MM.1S (cell line): ENCODE measurements around the gene ZG16B.

Source experiments
- DNase-seq: peaks from one replicate; pipeline ENCODE4 v3.0.0-alpha.2; 2015
- H2AFZ ChIP-seq: fragments of 300-600 bp; sonication (generic); 2 replicates; pipeline ENCODE4 v1.6.0; 2016; ENCODE audit warnings: antibody characterized with exemption, low read length
- H3F3A ChIP-seq: fragments of 300-600 bp; sonication (generic); 2 replicates; pipeline ENCODE4 v1.6.1; 2016; ENCODE audit warnings: mild to moderate bottlenecking, antibody characterized with exemption, low read length, moderate library complexity, mixed read lengths; ENCODE audit not compliant: insufficient read depth
- H3K27ac ChIP-seq: fragments of 300-600 bp; sonication (generic); 2 replicates; pipeline ENCODE4 v1.5.1; 2016; ENCODE audit warnings: mild to moderate bottlenecking, low read length
- H3K27me3 ChIP-seq: fragments of 300-600 bp; sonication (generic); replicated peaks from 2 replicates; pipeline ENCODE4 v1.6.0; 2016; ENCODE audit warnings: low read length; ENCODE audit not compliant: insufficient read depth
- H3K36me3 ChIP-seq: fragments of 300-600 bp; sonication (generic); replicated peaks from 2 replicates; pipeline ENCODE4 v1.6.1; 2016; ENCODE audit warnings: mild to moderate bottlenecking, low read length, mixed read lengths; ENCODE audit not compliant: insufficient read depth
- H3K4me1 ChIP-seq: fragments of 300-600 bp; sonication (generic); 2 replicates; pipeline ENCODE4 v1.6.1; 2016; ENCODE audit warnings: low read length, mixed read lengths
- H3K4me2 ChIP-seq: fragments of 300-600 bp; sonication (generic); 2 replicates; pipeline ENCODE4 v1.6.0; 2016; ENCODE audit warnings: low read depth, low read length
- H3K4me3 ChIP-seq: fragments of 300-600 bp; sonication (generic); 2 replicates; pipeline ENCODE4 v1.5.1; 2016; ENCODE audit warnings: low read length, mixed read lengths
- H3K79me2 ChIP-seq: fragments of 300-600 bp; sonication (generic); 2 replicates; pipeline ENCODE4 v1.6.1; 2016; ENCODE audit warnings: mixed run types, low read length, mixed read lengths
- H3K9ac ChIP-seq: fragments of 300-600 bp; sonication (generic); 2 replicates; pipeline ENCODE4 v1.6.1; 2016; ENCODE audit warnings: low read length, mixed read lengths
- H3K9me2 ChIP-seq: fragments of 300-600 bp; sonication (generic); replicated peaks from 2 replicates; pipeline ENCODE4 v1.6.1; 2016; ENCODE audit warnings: mild to moderate bottlenecking, low read length, mixed read lengths; ENCODE audit not compliant: insufficient read depth
- H3K9me3 ChIP-seq: fragments of 300-600 bp; sonication (generic); replicated peaks from 2 replicates; pipeline ENCODE4 v1.6.1; 2016; ENCODE audit warnings: mild to moderate bottlenecking, low read length, mixed read lengths; ENCODE audit not compliant: insufficient read depth
- H4K20me1 ChIP-seq: fragments of 300-600 bp; sonication (generic); 2 replicates; pipeline ENCODE4 v1.6.1; 2016; ENCODE audit warnings: mild to moderate bottlenecking, low read length, moderate library complexity, mixed read lengths; ENCODE audit not compliant: insufficient read depth
- CTCF ChIP-seq: fragments of 300-600 bp; sonication (generic); IDR thresholded peaks from 2 replicates; pipeline ENCODE4 v1.5.1; 2016; ENCODE audit warnings: antibody characterized with exemption, low read length, mixed read lengths
- EZH2 ChIP-seq: fragments of 300-600 bp; sonication (generic); optimal IDR thresholded peaks from 2 replicates; pipeline ENCODE3; 2017; ENCODE audit warnings: low read depth, mild to moderate bottlenecking, antibody characterized with exemption, low read length, mixed read lengths
- EZH2phosphoT487 ChIP-seq: fragments of 300-600 bp; sonication (generic); IDR thresholded peaks from 2 replicates; pipeline ENCODE4 v1.6.1; 2018; ENCODE audit warnings: antibody characterized with exemption, low read length

Gene ZG16B

GRCh38 chr16:2786826-2787151 is 43.3 kb upstream of the ZG16B start:
- no peak overlapping the region for H3K4me3 ChIP-seq
- no peak overlapping the region for H3K4me2 ChIP-seq
- H3K27ac ChIP-seq = no peak overlapping the region
- H3K9ac ChIP-seq = no peak overlapping the region
- H3K9me3 ChIP-seq = no peaks in the 10 kb centered on the region
- H4K20me1 ChIP-seq = no peaks in the 10 kb centered on the region
- H3K79me2 ChIP-seq = no peaks in the 10 kb centered on the region
- H2AFZ ChIP-seq = no peak overlapping the region
- peaks cover 70% of the 10 kb centered on the region for H3K27me3 ChIP-seq
- H3K4me1 ChIP-seq = no peaks in the 10 kb centered on the region
- H3K36me3 ChIP-seq = no peaks in the 10 kb centered on the region
- TF ChIP-seq EZH2 (no peak), EZH2phosphoT487 (no peak), CTCF (no peak)
- DNase-seq = no peak
- H3K9me2 ChIP-seq = no peaks in the 10 kb centered on the region
- no peaks in the 10 kb centered on the region for H3F3A ChIP-seq

- no peak within 1 kb of the TSS for H3K9ac ChIP-seq
- DNase-seq = no peak
- no peaks in the 10 kb centered on the region for H4K20me1 ChIP-seq
- H3K4me3 ChIP-seq = no peak within 1 kb of the TSS
- no peaks in the 10 kb centered on the region for H3F3A ChIP-seq
- TF ChIP-seq EZH2 (no peak), EZH2phosphoT487 (no peak), CTCF (no peak)
- no peaks in the 10 kb centered on the region for H3K9me3 ChIP-seq
- no peaks in the 10 kb centered on the region for H3K9me2 ChIP-seq
- no peaks in the 10 kb centered on the region for H3K4me1 ChIP-seq
- no peak within 1 kb of the TSS for H2AFZ ChIP-seq
- peaks cover 76% of the 10 kb centered on the region for H3K27me3 ChIP-seq
- H3K79me2 ChIP-seq = no peaks in the 10 kb centered on the region
- no peak within 1 kb of the TSS for H3K27ac ChIP-seq
- no peaks in the 10 kb centered on the region for H3K36me3 ChIP-seq
- no peak within 1 kb of the TSS for H3K4me2 ChIP-seq
These were observed 42.7 kb upstream of the ZG16B start, which contains the start of gene PRSS33 for GRCh38 chr16:2787406-2787805. Gene PRSS33, minus strand, starts transcription at chr16:2787560. Its CDS starts 1,013 bp downstream, at chr16:2786547.

GRCh38 chr16:2787961-2788360 is 42.1 kb upstream of the ZG16B start:
- Histone ChIP-seq H3K4me1 (no peaks in the 10 kb centered on the region), H3K27me3 (peaks cover 82% of the 10 kb centered on the region), H4K20me1 (no peaks in the 10 kb centered on the region), H3K9me2 (no peaks in the 10 kb centered on the region), H3K4me3 (no peak overlapping the region), H3K36me3 (no peaks in the 10 kb centered on the region), H3F3A (no peaks in the 10 kb centered on the region), H3K27ac (no peak overlapping the region), H3K9ac (no peak overlapping the region), H3K9me3 (no peaks in the 10 kb centered on the region), H2AFZ (no peak overlapping the region), H3K79me2 (no peaks in the 10 kb centered on the region), H3K4me2 (no peak overlapping the region)
- DNase-seq = no peak
- no peak for TF ChIP-seq CTCF
- no peak for TF ChIP-seq EZH2
- no peak for TF ChIP-seq EZH2phosphoT487
